Middle frontal gyrus (tissue), 1 donor: ENCODE results near the gene PTPRG.
"Not testable (repeated sequence)": the region's sequence is repeated elsewhere in the genome, so short reads cannot be mapped to it uniquely, and the experiment has no call there.

ENCODE experiments used
- DNase-seq: peaks from one replicate; pipeline ENCODE4 v3.0.0-alpha.2; 2015; ENCODE audit warnings: low spot score; ENCODE audit errors: extremely low spot score

The PTPRG gene

DNA sequence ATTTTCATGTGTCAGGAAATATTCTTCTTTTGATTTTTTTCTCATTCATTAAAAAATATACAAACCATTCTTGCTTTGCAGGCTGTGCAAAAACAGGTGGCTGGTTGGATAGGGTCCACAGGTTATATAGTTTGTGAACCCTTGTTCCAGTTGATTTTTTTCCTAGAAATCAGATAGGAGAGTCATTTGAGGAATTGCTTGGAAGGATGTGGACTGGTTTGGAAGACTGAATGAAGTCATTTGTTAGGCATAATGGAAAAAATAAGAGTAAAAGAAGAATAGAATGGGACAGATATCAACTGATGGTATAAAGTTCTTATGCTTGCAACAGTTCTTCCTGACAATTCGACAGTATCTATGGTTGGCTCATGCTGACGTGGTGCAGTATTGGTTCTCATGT, 189.4 kb downstream of the PTPRG start:
- DNase-seq, result no peak

DNA sequence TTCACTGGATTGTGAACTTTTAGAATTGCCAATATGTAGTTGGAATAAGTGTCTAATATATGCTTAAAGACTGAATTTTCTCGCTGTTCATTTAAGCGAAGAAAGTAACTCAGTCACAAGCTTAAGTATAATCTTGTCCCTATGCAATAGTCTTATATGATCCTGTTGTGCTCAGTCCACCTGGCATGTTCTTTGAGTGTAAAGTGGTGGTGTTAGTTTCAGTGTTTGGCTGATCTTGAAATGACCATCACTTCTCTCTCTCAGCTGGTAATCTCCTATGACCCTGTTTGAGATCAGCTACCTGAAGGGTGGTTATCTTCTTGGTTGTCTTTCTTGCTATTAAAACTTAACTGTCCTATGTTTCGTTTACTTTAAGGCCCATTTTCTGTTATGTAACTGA, 197.5 kb downstream of the PTPRG start:
- DNase-seq, result no peak

DNA sequence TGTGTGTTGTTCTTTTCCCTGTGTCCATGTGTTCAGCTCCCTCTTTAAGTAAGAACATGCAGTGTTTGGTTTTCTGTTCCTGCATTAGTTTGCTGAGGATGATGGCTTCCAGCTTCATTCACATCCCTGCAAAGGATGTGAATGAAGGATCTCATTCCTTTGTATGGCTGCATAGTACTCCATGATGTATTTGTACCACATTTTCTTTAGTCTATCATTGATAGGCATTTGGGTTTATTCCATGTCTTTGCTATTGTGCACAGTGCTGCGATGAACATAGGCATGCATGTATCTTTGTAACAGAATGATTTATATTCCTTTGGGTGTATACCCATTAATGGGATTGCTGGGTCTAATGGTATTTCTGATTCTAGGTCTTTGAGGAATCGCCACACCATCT, 199.4 kb downstream of the PTPRG start:
- not testable (repeated sequence) for DNase-seq

DNA sequence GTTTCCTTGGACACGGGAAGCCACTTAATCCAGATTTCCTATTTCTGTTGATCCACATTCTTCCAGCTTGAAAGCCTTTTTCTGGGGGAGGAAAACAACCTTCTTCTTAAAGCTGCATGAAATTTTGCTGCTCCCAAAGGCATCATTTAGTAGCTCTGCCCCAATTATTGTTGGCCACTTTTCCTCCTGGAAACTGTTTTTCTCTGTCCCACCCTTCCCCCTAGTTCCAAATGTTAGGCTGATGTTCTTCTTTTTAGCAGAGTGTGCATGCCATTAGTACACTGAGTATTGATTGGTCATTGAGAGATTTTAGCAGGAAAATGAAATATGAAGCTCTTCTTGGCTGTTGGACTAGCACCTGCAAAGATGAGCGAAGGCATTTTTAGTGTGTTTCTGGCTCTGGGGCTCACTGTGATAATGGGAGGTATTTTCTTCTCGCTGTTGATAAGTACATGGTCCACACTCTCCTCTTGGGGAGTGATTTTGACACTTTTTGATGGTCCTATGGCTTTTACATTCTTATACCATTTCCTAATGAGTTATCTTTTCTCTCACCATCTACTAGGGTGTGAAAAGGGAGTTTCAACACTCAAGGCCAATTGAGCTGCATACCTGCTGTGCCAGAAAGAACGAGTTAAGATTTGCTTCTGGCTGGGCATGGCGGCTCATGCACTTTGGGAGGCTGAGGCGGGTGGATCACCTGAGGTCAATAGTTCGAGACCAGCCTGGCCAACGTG, 200.5 kb downstream of the PTPRG start:
- DNase-seq, result no peak

DNA sequence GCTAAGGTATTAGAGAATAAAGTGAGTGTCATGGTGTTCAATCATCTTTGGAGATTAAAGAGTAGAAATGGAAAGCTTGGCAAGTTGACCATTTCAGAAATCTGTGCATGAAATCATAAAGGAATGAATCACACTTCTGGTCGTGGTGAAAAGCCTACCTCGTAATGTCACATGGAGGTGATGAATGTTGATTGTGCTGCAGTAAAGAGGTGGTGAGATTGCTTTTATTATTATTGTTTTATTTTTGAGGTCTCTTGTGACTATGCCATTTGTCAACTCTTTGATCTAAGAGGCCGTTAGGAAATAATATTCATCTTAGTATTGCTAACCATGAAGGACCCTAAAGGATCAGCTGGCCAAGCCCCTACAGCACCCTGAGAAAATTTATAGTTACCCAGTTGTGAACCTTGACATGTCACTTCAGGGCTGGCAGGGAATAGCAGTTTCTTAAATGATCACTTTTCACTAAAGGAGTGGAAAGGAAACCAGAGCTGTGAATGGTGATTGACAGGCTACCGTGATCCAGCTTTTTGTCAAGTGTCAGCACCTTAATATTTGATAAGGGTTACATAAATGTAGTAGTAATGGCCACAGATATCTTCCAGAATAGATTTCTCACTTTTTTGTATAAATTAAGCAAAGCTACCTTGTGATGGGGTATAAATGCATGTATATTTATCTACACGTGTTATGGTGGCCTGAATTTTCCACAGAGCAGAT, 203.9 kb downstream of the PTPRG start:
- no peak for DNase-seq

DNA sequence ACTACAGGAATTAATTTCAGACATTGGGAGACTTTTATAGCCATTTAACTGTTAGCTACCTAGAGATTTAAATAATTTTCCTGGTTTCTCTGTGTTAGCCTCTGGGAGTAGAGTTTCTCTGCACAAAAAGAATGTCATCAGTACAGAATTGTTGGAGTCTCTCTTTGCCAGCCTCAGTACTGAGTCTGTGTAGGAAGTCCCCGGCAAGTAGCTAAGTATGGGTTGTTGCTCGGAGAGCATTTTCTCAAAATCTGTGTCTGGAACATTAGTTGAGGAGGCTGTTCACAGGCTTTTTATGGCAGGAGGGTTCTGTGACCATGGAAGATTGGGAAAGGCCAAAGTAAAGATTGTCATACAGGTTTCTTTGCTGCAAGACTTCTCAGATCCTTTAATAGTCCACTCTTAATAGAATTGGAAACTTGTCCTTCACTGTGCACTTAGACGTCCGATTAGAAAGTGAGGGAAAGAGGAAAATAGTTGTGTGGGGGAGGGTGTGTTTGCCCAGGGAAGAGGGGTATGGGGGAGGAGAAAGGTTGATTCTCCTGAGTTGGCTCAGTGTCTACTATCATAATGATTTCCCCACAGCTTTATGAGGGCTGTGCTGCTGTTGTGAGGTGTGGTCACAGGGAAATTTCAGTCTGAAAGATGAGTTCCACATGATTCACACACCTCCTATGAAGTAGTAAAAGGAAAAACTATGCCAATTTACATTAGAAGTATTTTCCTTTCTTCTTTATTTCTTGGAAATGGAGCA, 207.1 kb downstream of the PTPRG start:
- no peak for DNase-seq

DNA sequence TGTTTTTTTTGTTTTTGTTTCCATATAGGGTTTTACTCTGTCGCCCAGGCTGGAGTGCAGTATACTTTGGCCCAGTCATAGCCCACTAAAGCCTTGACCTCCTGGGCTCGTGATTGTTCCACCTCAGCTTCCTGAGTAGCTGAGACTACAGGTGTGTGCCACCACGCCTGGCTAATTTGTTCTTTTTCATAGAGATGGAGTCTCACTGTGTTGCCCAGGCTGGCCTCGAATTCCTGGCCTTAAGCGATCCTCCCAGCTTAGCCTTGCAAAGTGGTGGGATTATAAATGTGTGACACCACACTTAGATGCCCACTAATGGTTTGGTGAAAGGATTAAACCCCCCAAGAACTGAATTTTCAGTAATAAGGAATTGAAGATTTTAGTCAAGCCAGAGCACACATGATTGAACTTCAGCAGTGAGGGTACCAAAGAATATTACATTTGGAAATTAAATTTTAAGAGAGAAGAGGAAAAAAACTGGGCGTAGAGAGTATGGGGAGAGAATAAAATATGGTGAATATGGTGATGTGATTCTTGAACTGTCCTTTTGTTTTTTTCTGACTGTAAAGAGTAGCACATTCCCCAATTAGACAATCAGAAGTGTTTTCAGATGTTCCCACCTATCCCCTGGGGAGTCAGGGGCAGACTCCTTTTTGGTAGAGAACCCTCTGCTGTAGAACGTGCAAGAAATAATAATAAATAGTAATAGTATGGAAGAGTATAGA, 208.1 kb downstream of the PTPRG start:
- no peak for DNase-seq

DNA sequence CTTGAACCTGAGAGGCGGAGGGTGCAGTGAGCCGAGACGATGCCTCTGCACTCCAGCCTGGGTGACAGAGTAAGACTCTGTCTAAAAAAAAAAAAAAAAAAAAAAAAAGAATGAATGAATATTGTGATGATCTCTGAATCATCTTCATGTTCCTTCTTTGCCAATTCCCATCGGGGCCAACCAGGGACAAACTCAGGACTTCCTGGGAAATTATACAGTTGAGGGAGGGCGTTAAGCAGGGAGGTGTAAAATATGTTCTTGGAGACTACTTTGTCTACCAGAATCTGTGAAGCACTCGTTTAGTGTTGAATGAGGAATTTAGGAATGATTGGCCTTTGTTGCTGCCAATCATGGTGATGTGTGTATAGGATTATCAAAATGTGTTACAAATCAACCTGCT, 210.6 kb downstream of the PTPRG start:
- no peak for DNase-seq

DNA sequence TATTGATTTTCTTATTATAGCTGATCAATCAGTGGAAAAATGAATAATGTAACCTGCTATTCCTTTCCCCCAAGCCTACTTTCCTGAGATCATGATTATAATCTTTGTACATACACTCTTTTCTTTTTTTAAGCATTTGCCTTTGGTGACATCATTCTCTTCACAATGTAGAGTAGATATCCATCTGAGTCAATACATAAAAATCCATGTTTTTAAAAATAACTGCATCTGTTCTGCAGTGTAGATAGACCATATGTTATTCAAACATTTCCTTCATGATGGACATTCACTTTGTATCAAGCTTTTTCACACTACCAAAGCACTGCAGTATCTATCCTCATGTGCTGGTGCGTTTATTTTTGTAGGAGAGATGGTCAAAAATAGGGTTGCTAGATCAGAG, 211.1 kb downstream of the PTPRG start:
- DNase-seq, result no peak

DNA sequence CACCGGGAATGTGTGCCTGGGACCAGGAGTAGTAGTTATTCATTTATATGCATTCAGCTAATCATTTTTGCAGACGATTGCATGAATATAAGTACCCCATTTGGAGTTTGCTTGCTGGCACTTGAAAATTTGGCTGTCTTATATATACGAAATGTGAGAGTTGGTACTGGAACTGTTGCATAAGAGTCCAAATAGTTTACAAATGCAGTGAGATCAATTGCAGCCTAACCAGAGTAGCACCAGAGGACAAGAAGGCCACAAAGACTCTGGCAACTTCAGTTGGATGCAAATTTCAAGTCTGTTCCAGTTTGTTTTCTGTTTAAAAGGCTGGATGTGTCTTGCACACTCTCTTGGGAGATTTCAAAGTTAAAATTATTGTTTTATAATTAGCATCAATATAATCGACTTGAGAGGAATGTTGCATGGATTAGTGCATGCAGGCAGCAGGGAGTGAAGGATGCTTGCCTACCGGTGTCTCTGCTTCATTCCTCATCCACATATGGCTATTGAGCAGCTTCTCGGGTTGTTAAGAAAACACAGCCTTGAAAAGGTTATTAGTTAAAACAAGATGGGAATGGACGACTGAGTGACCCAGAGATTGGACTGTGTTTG, 213.0 kb downstream of the PTPRG start:
- DNase-seq, result no peak

DNA sequence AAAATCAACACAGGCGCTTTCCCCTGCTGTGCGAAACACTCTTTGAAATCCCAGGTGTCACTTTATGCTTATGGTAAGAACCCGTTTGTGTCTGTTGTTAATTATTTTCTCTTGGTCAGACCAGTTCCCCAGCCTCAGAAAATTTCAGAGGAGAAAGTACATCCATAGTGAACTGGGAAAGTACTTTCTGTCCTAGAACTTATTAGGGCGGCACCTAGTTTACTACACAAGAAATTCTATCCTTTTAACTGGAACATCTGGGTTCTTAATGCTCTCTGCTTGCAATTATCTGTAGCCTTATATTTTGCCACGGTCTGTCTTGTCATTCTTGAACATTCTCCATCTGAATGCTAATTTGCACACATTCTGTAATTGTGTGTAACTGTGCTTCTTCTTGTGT, 215.0 kb downstream of the PTPRG start:
- DNase-seq, result no peak

DNA sequence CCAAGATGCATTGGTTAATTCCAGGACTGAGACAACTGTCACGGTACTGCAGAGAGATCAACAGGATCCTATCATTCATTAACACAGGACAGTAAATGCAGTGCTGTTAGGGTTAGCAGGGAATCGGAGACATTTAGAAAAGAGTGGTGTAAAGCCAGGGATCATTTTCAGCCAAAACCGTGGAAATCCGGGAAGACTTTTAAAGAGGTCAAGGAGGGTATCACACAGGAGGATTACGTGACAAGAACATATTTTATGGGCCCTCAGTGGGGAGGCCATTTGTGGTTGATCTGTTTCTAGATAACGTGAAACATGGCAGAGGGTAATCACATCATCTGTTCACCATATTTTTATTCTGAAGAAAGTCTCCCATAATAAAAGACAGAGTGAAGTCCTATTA, 216.1 kb downstream of the PTPRG start:
- DNase-seq, result no peak

DNA sequence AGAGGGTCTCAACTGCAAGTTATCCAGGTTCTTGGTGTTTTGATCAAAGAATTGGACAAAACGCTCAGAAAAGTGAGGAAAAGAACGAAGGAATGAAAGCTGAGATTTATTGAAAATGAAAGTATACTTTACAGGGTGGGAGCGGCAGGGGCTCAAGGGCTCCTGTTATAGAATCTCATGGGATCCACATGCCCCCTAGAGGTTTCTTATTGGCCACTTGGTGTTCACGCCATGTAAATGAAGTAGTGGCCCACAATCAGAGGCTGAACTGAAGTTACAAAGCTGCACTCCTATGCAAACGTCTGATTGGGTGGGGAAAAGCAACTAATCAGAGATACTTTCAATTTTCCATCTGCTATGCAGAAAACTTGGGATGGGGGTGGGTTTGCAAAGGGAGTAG, 216.7 kb downstream of the PTPRG start:
- DNase-seq, result no peak

DNA sequence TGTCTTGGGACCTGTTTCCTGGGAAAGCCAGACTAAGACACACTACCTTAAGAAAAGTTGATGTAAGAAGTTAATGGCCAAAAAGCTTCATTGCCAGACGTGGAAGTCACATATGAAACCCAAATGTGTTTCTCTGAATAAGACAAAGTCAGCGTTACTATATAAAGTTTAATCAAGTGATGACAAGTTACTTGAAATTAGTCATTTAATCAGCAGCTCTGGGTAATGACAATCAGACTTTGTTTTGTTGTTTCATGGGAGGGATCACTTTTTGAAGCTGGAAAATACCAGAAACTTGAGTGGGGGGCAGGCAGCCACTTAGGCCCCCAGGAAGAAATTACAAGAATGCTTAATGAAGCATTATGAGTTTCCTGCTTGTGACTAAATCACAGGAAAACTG, 218.6 kb downstream of the PTPRG start:
- no peak for DNase-seq

DNA sequence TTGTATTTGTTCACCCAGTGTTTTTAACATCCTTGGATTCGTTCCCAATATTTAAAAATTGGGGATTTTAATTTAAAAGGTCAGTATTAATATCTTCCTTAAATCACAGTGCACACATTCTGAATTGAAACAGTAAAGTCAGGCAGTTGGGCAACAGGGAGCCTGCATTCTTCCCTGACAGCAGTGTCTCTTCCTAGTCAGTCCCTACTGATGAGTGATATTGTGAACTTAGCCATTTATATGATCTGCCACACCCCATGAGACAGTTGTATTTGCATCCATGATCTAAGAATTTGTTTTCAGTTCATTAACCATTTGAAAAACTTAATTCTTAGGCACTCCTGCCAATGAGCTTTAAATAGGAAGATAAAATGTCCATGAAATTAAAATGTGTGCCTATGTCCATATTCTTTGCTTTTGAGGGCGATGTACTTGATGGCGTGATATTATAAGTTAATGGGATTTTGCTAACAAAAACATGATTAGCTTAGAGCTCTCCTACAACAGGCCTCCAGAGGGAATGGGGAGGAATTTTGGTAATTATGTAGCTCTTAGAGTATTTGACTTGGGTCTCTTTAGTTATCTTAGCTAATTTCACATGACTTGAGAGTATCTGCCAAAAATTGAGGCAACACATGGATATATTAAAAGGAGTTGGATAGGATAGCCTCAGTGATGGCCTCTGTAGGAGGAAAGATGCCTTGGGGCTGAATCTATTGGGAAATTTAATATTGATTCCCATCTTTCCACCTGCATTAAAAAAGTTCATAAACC, 219.3 kb downstream of the PTPRG start:
- no peak for DNase-seq

DNA sequence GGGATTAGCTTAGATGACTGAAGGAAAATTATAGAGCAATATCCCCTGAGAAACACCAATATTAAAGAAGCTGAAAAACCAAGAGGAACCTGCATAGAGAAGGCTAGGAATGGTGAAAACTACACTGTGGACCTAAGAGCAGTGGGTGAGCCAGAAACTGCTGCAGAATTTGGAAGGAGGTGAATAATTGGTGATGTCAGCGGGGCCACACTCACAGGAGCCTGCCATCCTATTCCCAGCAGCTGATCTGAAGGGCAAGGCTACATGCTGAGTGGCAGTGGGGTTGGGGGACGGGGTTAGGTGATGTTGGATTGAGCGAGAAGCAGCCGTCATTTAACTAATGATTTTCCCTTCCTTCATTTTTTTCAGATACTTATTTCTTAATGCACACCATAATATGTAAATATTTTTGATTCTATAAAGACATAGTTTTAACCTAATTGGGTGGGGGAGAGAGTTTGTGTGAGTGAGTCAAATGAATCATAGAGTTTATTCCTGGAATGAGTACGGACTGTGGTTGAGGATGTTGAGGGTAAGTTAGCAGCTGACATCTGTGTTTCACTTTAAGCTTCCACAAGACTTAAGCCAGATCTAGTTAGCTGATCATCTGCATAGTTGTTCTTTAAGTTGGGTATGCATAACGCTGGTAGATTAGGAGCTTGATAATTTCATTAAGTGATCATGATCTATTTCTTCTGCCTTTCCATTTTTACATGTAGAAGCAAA, 222.8 kb downstream of the PTPRG start:
- no peak for DNase-seq

DNA sequence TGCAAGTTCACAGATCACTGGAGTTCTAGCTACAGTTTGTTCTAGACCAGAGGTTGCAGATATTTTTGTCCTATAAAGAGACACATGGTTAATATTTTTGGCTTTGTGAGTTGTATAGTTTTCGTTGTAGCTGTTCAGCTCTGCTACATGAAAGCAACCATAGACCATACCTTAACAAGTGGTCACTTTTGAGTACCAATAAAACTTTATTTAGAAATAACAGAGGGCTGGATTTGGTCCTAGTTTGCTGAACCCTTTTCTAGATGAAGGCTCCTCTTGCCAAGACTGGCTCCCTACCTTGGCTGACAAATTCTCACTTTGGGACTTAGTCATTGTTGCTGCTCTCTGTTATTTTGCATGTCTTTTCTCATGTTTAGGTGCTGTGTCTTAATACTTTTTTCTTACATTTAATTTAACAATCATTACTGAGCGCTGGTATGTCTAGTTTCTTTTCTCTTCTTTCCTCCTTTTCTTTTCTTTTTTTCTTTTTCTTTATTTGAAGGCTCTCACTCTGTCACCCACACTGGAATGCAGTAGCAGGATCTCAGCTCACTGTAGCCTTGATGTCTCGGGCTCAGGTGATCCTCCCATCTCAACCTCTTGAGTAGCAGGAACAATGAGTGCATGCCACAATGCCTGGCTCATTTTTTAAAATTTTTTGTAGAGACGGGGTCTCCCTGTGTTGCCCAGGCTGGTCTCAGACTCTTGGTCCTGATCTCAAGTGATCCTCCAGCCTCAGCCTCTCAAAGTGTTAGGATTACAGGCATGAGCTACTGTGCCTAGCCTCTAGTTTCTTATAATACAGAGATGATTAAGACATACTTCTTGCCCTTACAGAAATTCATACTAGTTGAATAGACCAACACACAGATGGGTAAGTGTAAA, 227.5 kb downstream of the PTPRG start:
- DNase-seq, result no peak

DNA sequence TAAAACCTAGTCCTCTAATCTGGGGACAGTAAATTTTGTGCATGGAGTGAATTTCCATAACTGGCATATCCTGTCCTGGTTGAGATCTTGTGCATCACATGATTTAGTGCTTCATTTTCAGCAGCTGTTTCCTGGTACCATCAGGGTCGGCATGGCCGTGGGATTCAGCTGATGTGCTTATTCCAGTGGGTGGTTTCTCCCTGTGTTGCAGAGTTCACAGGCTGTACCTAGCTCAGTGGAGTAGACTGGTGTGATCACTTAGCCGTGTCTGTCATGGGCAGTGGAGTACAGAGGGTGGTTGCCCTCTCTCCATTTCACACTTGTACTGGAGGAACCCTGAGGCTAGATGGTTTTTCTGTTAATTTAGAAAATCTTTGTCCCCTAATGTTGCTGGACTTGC, 228.5 kb downstream of the PTPRG start:
- DNase-seq, result no peak

DNA sequence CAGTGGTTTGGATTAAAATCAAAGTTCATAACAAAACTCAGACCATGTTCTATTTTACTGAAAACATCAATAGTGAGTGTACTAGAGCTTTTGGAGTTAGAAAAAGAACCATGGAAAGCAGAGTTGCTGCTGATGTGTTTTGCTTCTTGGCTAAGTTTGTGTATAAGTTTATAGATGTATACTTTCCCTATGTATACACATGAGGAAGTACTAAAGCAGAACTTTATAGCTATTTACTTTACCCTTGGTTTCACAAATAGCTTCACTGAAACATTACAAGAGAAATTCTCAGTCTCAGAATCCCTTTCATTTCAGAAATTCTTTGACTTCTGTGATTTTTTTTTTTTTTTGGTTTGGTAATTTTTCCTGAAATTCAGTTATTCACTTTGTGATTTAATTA, 229.0 kb downstream of the PTPRG start:
- no peak for DNase-seq
